Trophoblast cell (in vitro differentiated cells and primary cell): ENCODE measurements around the gene PTGER3.
"Not testable (repeated sequence)": the region's sequence is repeated elsewhere in the genome, so short reads cannot be mapped to it uniquely, and the experiment has no call there.

Experiments
- DNase-seq, 2 donors: peaks; one replicate each; pipeline ENCODE4 v3.0.0-alpha.2; 2016
- H2AFZ ChIP-seq: 2 replicates; pipeline ENCODE4 v1.6.1; 2013; ENCODE audit warnings: low read length, moderate library complexity, mild to moderate bottlenecking; ENCODE audit not compliant: insufficient read depth, poor library complexity
- H2AK5ac ChIP-seq: 2 replicates; pipeline ENCODE4 v1.6.1; 2013; ENCODE audit warnings: mild to moderate bottlenecking, low read length
- H2BK120ac ChIP-seq: 2 replicates; pipeline ENCODE4 v1.6.1; 2013; ENCODE audit warnings: low read length, mild to moderate bottlenecking, moderate library complexity; ENCODE audit not compliant: insufficient read depth, poor library complexity
- H2BK12ac ChIP-seq: 2 replicates; pipeline ENCODE4 v1.6.1; 2013; ENCODE audit warnings: mild to moderate bottlenecking, low read length, moderate library complexity
- H2BK5ac ChIP-seq: 2 replicates; pipeline ENCODE4 v1.6.1; 2013; ENCODE audit warnings: low read length, low read depth, moderate library complexity, mild to moderate bottlenecking; ENCODE audit not compliant: poor library complexity
- H3K14ac ChIP-seq: 2 replicates; pipeline ENCODE4 v1.6.1; 2013; ENCODE audit warnings: mild to moderate bottlenecking, low read length
- H3K18ac ChIP-seq: 2 replicates; pipeline ENCODE4 v1.6.1; 2013; ENCODE audit warnings: mild to moderate bottlenecking, low read length
- H3K23ac ChIP-seq: 2 replicates; pipeline ENCODE4 v1.6.1; 2013; ENCODE audit warnings: low read length
- H3K27ac ChIP-seq: 2 replicates; pipeline ENCODE4 v1.5.1; 2013; ENCODE audit warnings: low read depth, mild to moderate bottlenecking, inconsistent platforms, low read length, moderate library complexity
- H3K27me3 ChIP-seq: 2 replicates; pipeline ENCODE4 v1.6.1; 2013; ENCODE audit warnings: inconsistent platforms, mild to moderate bottlenecking, low read length, moderate library complexity; ENCODE audit not compliant: insufficient read depth
- H3K36me3 ChIP-seq, 2 experiments: 1 replicate in 1 of 2; 2 replicates in 1 of 2; pipeline ENCODE4 v1.6.1; 2013; ENCODE audit warnings: low read length in 2 of 2, mild to moderate bottlenecking in 2 of 2, moderate library complexity in 1 of 2; ENCODE audit not compliant: insufficient read depth in 2 of 2, control insufficient read depth in 1 of 2
- H3K4ac ChIP-seq: 2 replicates; pipeline ENCODE4 v1.6.1; 2013; ENCODE audit warnings: low read depth, mild to moderate bottlenecking, low read length, moderate library complexity
- H3K4me1 ChIP-seq, 2 experiments: 1 replicate in 1 of 2; 2 replicates in 1 of 2; pipeline ENCODE4 v1.6.1; 2013; ENCODE audit warnings: low read length in 2 of 2, mild to moderate bottlenecking in 2 of 2, moderate library complexity in 1 of 2; ENCODE audit not compliant: insufficient read depth in 2 of 2, control insufficient read depth in 1 of 2
- H3K4me2 ChIP-seq: 2 replicates; pipeline ENCODE4 v1.6.1; 2013; ENCODE audit warnings: inconsistent platforms, mild to moderate bottlenecking, low read length, moderate library complexity
- H3K4me3 ChIP-seq: 2 replicates; pipeline ENCODE4 v1.5.1; 2013; ENCODE audit warnings: mild to moderate bottlenecking, low read depth, low read length, inconsistent platforms
- H3K79me1 ChIP-seq: one replicate; pipeline ENCODE4 v1.6.1; 2013; ENCODE audit warnings: low read length
- H3K79me2 ChIP-seq: 2 replicates; pipeline ENCODE4 v1.6.1; 2013; ENCODE audit warnings: low read length, mild to moderate bottlenecking; ENCODE audit not compliant: control insufficient read depth, insufficient read depth, poor library complexity
- H3K9ac ChIP-seq: 2 replicates; pipeline ENCODE4 v1.6.1; 2013; ENCODE audit warnings: mild to moderate bottlenecking, low read length
- H3K9me3 ChIP-seq: 2 replicates; pipeline ENCODE4 v1.6.1; 2013; ENCODE audit warnings: low read depth, mild to moderate bottlenecking, control low read depth, inconsistent platforms, low read length; ENCODE audit not compliant: insufficient read depth
- H4K12ac ChIP-seq: 2 replicates; pipeline ENCODE4 v1.6.1; 2013; ENCODE audit warnings: low read depth, mild to moderate bottlenecking, low read length, moderate library complexity
- H4K8ac ChIP-seq: 2 replicates; pipeline ENCODE4 v1.6.1; 2013; ENCODE audit warnings: low read depth, mild to moderate bottlenecking, low read length, moderate library complexity
- H4K91ac ChIP-seq: one replicate; pipeline ENCODE4 v1.6.1; 2013; ENCODE audit warnings: low read depth, mild to moderate bottlenecking, low read length, moderate library complexity
- WGBS: extraction: QIAGEN DNeasy Blood & Tissue Kit; methylation state at CpG from one replicate; pipeline ENCODE4 v1.1.7; 2013; ENCODE audit warnings: missing lambda C conversion rate; ENCODE audit not compliant: insufficient read length, insufficient coverage; ENCODE audit errors: extremely low coverage; 5-methylcytosine and 5-hydroxymethylcytosine counted together

Gene PTGER3

DNA sequence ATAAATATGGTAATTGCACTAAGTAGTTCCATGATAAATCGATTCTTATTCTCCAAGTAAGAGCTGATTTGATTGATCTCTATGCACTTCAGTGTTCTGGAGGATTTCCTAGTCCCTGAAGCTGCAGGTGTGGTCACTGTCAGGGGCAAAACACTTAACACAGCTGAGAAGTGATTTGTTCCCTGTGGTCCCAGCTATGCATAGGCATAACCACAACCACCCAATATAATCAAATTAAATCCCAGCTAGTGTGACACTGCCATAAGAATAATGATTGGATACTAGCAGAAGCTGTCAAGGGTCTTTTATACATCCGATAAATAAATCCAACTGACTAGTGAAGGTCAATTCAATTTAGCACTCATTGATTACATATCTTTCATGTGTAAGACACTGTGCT lies 60.1 kb downstream of the PTGER3 start:
- Histone ChIP-seq H3K27me3 (no peaks in the 10 kb centered on the region), H4K91ac (no peak overlapping the region), H2BK12ac (no peak overlapping the region), H3K4ac (no peak overlapping the region), H4K8ac (no peak overlapping the region), H3K9ac (no peak overlapping the region), H3K79me1 (no peaks in the 10 kb centered on the region), H3K23ac (no peak overlapping the region), H2AK5ac (no peak overlapping the region), H3K4me2 (no peak overlapping the region), H2BK120ac (no peak overlapping the region), H3K79me2 (no peaks in the 10 kb centered on the region), H4K12ac (no peak overlapping the region), H3K4me3 (no peak overlapping the region), H2AFZ (no peak overlapping the region), H3K4me1 (no peaks in the 10 kb centered on the region), H3K14ac (no peak overlapping the region), H2BK5ac (no peak overlapping the region), H3K27ac (no peak overlapping the region), H3K9me3 (no peaks in the 10 kb centered on the region), H3K36me3 (no peaks in the 10 kb centered on the region), H3K18ac (no peak overlapping the region)
- no CpG with 5 or more reads among the region's 2 CpGs for WGBS
- no peak for DNase-seq

DNA sequence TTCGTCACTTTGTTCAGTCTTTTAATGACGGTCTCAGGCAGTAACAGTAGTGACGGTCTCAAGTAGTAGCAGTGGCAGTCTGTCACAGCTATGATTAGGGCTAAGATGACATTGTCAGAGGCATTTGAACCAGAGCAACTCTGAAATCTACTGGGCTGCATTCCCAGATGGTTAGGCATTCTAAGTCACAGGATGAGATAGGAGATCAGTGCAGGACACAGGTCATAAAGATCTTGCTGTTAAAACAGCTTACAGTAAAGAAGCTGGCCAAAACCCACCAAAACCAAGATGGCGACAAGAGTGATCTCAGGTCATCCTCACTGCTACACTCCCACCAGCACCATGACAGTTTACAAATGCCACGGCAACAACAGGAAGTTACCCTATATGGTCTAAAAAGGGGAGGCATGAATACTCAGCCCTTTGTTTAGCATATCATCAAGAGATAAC lies 61.8 kb downstream of the PTGER3 start:
- not testable (repeated sequence) for H2AK5ac ChIP-seq, H3K4me1 ChIP-seq, H3K18ac ChIP-seq, H3K36me3 ChIP-seq, H3K4me2 ChIP-seq, H4K91ac ChIP-seq, H3K79me1 ChIP-seq, H3K27ac ChIP-seq, H3K4me3 ChIP-seq, H4K12ac ChIP-seq, H3K27me3 ChIP-seq, H3K9ac ChIP-seq, H3K14ac ChIP-seq, H3K79me2 ChIP-seq, H3K4ac ChIP-seq, H2BK12ac ChIP-seq, H2BK120ac ChIP-seq, H2BK5ac ChIP-seq, H3K9me3 ChIP-seq, H3K23ac ChIP-seq, H2AFZ ChIP-seq, H4K8ac ChIP-seq
- no CpG with 5 or more reads among the region's 5 CpGs for WGBS
- DNase-seq = peak; percentile 76 to 85

DNA sequence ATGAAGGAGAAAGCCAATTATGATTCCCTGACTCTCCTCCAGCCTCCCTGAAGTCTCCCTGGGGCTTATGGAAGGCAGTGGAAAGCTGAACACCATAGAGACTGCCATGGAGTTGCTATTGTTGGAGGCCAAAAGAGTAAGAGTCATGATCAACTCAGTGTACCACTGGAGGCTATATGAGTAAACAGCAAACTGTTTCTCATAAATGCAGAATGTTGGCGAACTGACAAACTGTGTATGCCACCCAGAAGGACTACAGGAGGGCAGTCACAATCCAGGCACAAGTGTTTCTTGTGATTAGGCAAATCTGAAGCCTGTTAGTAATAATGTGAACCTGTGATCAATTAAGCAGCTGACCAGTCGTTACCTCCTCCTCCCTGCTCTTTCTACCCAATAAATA lies 62.3 kb downstream of the PTGER3 start:
- H3K14ac ChIP-seq, H3K4me2 ChIP-seq, H3K79me1 ChIP-seq, H3K4ac ChIP-seq, H4K8ac ChIP-seq, H3K27ac ChIP-seq, H2BK120ac ChIP-seq, H3K27me3 ChIP-seq, H3K23ac ChIP-seq, H3K9me3 ChIP-seq, H3K18ac ChIP-seq, H3K4me3 ChIP-seq, H3K4me1 ChIP-seq, H2BK5ac ChIP-seq, H3K79me2 ChIP-seq, H3K9ac ChIP-seq, H2AK5ac ChIP-seq, H2AFZ ChIP-seq, H4K91ac ChIP-seq, H3K36me3 ChIP-seq, H4K12ac ChIP-seq, H2BK12ac ChIP-seq: not testable (repeated sequence)
- DNase-seq = peak; percentile 46 to 68
- WGBS = no CpG with 5 or more reads among the region's 2 CpGs

DNA sequence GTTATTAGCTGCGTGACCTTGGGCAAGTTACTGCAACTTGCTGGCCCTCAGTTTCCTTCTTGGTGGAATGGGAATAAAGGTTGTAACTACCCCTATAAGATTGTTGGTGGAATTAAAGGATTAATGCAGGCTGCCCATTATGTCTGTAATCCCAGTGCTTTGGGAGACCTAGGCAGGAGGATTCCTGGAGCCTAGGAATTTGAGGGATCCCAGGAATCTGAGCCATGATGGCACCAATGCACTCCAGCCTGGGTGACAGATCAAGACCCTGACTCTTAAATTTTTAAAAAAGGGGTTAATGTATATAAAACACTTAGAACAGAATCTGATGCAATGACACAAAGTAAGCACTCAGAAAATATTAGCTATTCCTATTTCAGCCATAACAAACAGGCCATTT lies 67.3 kb downstream of the PTGER3 start:
- no peak overlapping the region for H3K4ac ChIP-seq
- H3K18ac ChIP-seq = no peak overlapping the region
- H2BK120ac ChIP-seq = no peak overlapping the region
- no peak overlapping the region for H3K23ac ChIP-seq
- H2AK5ac ChIP-seq = no peak overlapping the region
- no peak for DNase-seq
- no peak overlapping the region for H3K4me2 ChIP-seq
- no peaks in the 10 kb centered on the region for H3K79me1 ChIP-seq
- no peak overlapping the region for H4K8ac ChIP-seq
- H3K79me2 ChIP-seq = no peaks in the 10 kb centered on the region
- H3K4me3 ChIP-seq = no peak overlapping the region
- no peak overlapping the region for H2BK5ac ChIP-seq
- no peaks in the 10 kb centered on the region for H3K36me3 ChIP-seq
- H3K4me1 ChIP-seq = no peaks in the 10 kb centered on the region
- no peak overlapping the region for H2BK12ac ChIP-seq
- H3K27ac ChIP-seq = no peak overlapping the region
- no peak overlapping the region for H3K9ac ChIP-seq
- H3K14ac ChIP-seq = no peak overlapping the region
- WGBS = no CpG with 5 or more reads among the region's 1 CpG
- no peaks in the 10 kb centered on the region for H3K9me3 ChIP-seq
- H3K27me3 ChIP-seq = no peaks in the 10 kb centered on the region
- no peak overlapping the region for H4K91ac ChIP-seq
- no peak overlapping the region for H2AFZ ChIP-seq
- no peak overlapping the region for H4K12ac ChIP-seq
